SK-N-SH treated with all-trans-retinoic acid at 6 μM for 48 hours (cell line): ENCODE measurements around the gene NBEA.

Source experiments
- ATAC-seq: fragments of 200-7000 bp; cut with Tn5 transposase; 3 replicates; pipeline ENCODE4 v1.9.1; 2020; ENCODE audit warnings: mild to moderate bottlenecking, moderate library complexity
- ARNTL ChIP-seq: fragments of 450-650 bp; formaldehyde crosslinking; IDR thresholded peaks from 2 replicates; pipeline ENCODE4 v1.5.0; 2020; ENCODE audit warnings: low read depth, mild to moderate bottlenecking, moderate library complexity, borderline replicate concordance
- CSDC2 ChIP-seq: fragments of 250-450 bp; sonication (Bioruptor Pico); IDR thresholded peaks from 2 replicates; pipeline ENCODE4 v1.5.0; 2020; ENCODE audit warnings: mild to moderate bottlenecking, moderate library complexity
- ESRRG ChIP-seq: fragments of 250-450 bp; sonication (Bioruptor Pico); IDR thresholded peaks from 2 replicates; pipeline ENCODE4 v1.6.1; 2021; ENCODE audit warnings: mild to moderate bottlenecking
- GLIS3 ChIP-seq: fragments of 250-450 bp; sonication (Bioruptor Pico); IDR thresholded peaks from 2 replicates; pipeline ENCODE4 v1.5.0; 2020; ENCODE audit warnings: mild to moderate bottlenecking, moderate library complexity
- ISL1 ChIP-seq: fragments of 250-450 bp; sonication (Bioruptor Pico); IDR thresholded peaks from 2 replicates; pipeline ENCODE4 v2.1.2; 2022; ENCODE audit warnings: mild to moderate bottlenecking, moderate library complexity
- OSR1 ChIP-seq: fragments of 250-450 bp; sonication (Bioruptor Pico); IDR thresholded peaks from 2 replicates; pipeline ENCODE4 v1.8.0; 2022; ENCODE audit warnings: moderate library complexity, mild to moderate bottlenecking, inconsistent platforms
- POU6F1 ChIP-seq: fragments of 250-450 bp; sonication (Bioruptor Pico); IDR thresholded peaks from 2 replicates; pipeline ENCODE4 v1.8.0; 2021; ENCODE audit warnings: low read depth, mild to moderate bottlenecking, moderate library complexity, borderline replicate concordance
- PPARA ChIP-seq: fragments of 250-450 bp; sonication (Bioruptor Pico); IDR thresholded peaks from 2 replicates; pipeline ENCODE4 v1.5.0; 2020; ENCODE audit warnings: mild to moderate bottlenecking, borderline replicate concordance
- SNAI2 ChIP-seq: fragments of 250-450 bp; sonication (Bioruptor Pico); IDR thresholded peaks from 2 replicates; pipeline ENCODE4 v1.5.0; 2020; ENCODE audit warnings: mild to moderate bottlenecking, moderate library complexity
- TCF4 ChIP-seq: fragments of 250-450 bp; sonication (Bioruptor Pico); IDR thresholded peaks from 2 replicates; pipeline ENCODE4 v1.8.0; 2021; ENCODE audit warnings: mild to moderate bottlenecking, moderate library complexity, borderline replicate concordance
- TOX ChIP-seq: fragments of 250-450 bp; sonication (Bioruptor Pico); IDR thresholded peaks from 2 replicates; pipeline ENCODE4 v1.8.0; 2021; ENCODE audit warnings: mild to moderate bottlenecking, moderate library complexity, borderline replicate concordance
- TSHZ2 ChIP-seq: fragments of 250-450 bp; sonication (Bioruptor Pico); IDR thresholded peaks from 2 replicates; pipeline ENCODE4 v1.5.0; 2020; ENCODE audit warnings: mild to moderate bottlenecking, moderate library complexity
- ZC3H10 ChIP-seq: fragments of 250-450 bp; sonication (Bioruptor Pico); IDR thresholded peaks from 2 replicates; pipeline ENCODE4 v1.5.1; 2021; ENCODE audit warnings: mild to moderate bottlenecking, moderate library complexity
- ZFP3 ChIP-seq: fragments of 250-450 bp; sonication (Bioruptor Pico); IDR thresholded peaks from 2 replicates; pipeline ENCODE4 v1.5.0; 2020; ENCODE audit warnings: mild to moderate bottlenecking, moderate library complexity
- ZFP30 ChIP-seq: fragments of 450-650 bp; formaldehyde crosslinking; IDR thresholded peaks from 2 replicates; pipeline ENCODE4 v1.5.0; 2022; ENCODE audit warnings: mild to moderate bottlenecking, moderate library complexity
- ZNF565 ChIP-seq: fragments of 450-650 bp; formaldehyde crosslinking; conservative IDR thresholded peaks from 2 replicates; pipeline ENCODE4 v1.5.0; 2020; ENCODE audit warnings: low read depth, mild to moderate bottlenecking, moderate library complexity
- ZNF8 ChIP-seq: fragments of 450-650 bp; formaldehyde crosslinking; IDR thresholded peaks from 2 replicates; pipeline ENCODE4 v1.5.0; 2020; ENCODE audit warnings: mild to moderate bottlenecking, moderate library complexity
- TF ChIP-seq, protein P1 (sequence below): fragments of 250-450 bp; sonication (Bioruptor Pico); IDR thresholded peaks from 2 replicates; pipeline ENCODE4 v1.8.0; 2020; ENCODE audit warnings: mild to moderate bottlenecking, moderate library complexity, borderline replicate concordance
- TF ChIP-seq, protein P2 (sequence below): fragments of 250-450 bp; sonication (Bioruptor Pico); IDR thresholded peaks from 2 replicates; pipeline ENCODE4 v1.5.1; 2020; ENCODE audit warnings: low read depth, mild to moderate bottlenecking, moderate library complexity

The NBEA gene

GRCh38 chr13:35614666-35615065 is 672.6 kb downstream of the NBEA start:
- ATAC-seq = no peak
- no peak for TF ChIP-seq CSDC2 (CRISPR knock-in tag)
- TF ChIP-seq SNAI2 (CRISPR knock-in tag) = no peak
- no peak for TF ChIP-seq POU6F1 (CRISPR knock-in tag)
- TF ChIP-seq ESRRG (CRISPR knock-in tag) = no peak
- no peak for TF ChIP-seq TSHZ2
- TF ChIP-seq, protein P1, sequence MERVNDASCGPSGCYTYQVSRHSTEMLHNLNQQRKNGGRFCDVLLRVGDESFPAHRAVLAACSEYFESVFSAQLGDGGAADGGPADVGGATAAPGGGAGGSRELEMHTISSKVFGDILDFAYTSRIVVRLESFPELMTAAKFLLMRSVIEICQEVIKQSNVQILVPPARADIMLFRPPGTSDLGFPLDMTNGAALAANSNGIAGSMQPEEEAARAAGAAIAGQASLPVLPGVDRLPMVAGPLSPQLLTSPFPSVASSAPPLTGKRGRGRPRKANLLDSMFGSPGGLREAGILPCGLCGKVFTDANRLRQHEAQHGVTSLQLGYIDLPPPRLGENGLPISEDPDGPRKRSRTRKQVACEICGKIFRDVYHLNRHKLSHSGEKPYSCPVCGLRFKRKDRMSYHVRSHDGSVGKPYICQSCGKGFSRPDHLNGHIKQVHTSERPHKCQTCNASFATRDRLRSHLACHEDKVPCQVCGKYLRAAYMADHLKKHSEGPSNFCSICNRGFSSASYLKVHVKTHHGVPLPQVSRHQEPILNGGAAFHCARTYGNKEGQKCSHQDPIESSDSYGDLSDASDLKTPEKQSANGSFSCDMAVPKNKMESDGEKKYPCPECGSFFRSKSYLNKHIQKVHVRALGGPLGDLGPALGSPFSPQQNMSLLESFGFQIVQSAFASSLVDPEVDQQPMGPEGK = no peak
- no peak for TF ChIP-seq ZNF565 (CRISPR knock-in tag)
- TF ChIP-seq ZC3H10 (CRISPR knock-in tag) = no peak
- TF ChIP-seq ZFP30 (CRISPR knock-in tag) = no peak
- TF ChIP-seq PPARA (CRISPR knock-in tag) = no peak
- no peak for TF ChIP-seq TOX (CRISPR knock-in tag)
- TF ChIP-seq GLIS3 (CRISPR knock-in tag) = no peak
- no peak for TF ChIP-seq ZFP3 (CRISPR knock-in tag)
- TF ChIP-seq, protein P2, sequence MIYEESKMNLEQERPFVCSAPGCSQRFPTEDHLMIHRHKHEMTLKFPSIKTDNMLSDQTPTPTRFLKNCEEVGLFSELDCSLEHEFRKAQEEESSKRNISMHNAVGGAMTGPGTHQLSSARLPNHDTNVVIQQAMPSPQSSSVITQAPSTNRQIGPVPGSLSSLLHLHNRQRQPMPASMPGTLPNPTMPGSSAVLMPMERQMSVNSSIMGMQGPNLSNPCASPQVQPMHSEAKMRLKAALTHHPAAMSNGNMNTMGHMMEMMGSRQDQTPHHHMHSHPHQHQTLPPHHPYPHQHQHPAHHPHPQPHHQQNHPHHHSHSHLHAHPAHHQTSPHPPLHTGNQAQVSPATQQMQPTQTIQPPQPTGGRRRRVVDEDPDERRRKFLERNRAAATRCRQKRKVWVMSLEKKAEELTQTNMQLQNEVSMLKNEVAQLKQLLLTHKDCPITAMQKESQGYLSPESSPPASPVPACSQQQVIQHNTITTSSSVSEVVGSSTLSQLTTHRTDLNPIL (CRISPR knock-in tag) = no peak
- TF ChIP-seq TCF4 (CRISPR knock-in tag) = no peak
- TF ChIP-seq ZNF8 (CRISPR knock-in tag) = no peak
- TF ChIP-seq ARNTL (CRISPR knock-in tag) = no peak

DNA sequence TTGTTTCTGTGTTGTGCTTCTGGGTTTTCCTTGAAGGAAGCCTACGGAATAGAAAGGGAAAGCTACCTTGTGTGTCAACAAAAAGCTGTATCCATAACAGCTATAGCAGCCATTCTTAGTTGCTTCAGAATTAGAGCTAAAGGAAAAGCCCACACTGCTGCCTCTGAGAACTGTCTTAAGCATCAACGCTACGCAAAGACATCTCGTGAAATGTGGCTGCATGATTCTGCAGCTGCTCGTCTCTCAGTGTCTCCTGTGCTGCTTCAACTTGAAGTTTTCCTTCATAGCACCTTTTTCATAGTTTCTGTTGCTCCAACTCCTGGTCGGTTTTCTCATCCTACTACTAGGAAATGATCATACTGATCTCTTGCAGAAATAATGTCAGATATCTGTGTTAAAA is 675.4 kb downstream of the NBEA start:
- no peak for ATAC-seq
- TF ChIP-seq ZFP3 (CRISPR knock-in tag) = no peak
- no peak for TF ChIP-seq PPARA (CRISPR knock-in tag)
- TF ChIP-seq ZNF8 (CRISPR knock-in tag) = no peak
- TF ChIP-seq ESRRG (CRISPR knock-in tag) = no peak
- no peak for TF ChIP-seq TCF4 (CRISPR knock-in tag)
- no peak for TF ChIP-seq ZFP30 (CRISPR knock-in tag)
- no peak for TF ChIP-seq OSR1 (CRISPR knock-in tag)

DNA sequence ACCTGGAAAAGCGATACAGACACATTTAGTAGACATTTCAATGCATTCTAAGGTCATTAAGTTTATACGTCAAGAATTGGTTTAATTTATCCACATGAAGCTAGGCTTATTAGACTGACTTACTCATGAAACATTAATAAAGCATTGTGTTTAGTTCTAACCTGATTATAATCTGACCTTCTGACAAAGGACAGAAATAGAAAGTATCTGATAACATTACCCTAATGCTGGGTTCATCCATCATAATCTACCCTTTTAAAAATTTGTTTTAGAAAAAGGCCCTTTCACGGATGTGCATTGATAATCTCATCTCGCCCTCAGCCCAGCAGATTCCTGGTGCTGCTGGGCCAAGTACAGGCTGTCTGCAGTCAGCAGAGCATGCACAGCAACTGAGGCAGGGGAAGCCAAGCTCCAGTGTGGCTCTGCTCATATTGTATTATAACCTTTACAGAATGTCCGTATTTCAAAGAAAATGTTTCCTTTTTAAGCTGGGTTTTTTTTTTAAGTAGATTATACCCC is 676.6 kb downstream of the NBEA start:
- TF ChIP-seq TSHZ2 = peak; percentile 71
- no peak for TF ChIP-seq ZFP30 (CRISPR knock-in tag)
- TF ChIP-seq SNAI2 (CRISPR knock-in tag) = no peak
- TF ChIP-seq, protein P2 (CRISPR knock-in tag) = no peak
- TF ChIP-seq ESRRG (CRISPR knock-in tag) = no peak
- TF ChIP-seq ZC3H10 (CRISPR knock-in tag) = no peak
- TF ChIP-seq TOX (CRISPR knock-in tag) = no peak
- TF ChIP-seq POU6F1 (CRISPR knock-in tag) = no peak
- peak; percentile 38; the same call in 1 of the 2 replicates for TF ChIP-seq ISL1 (CRISPR knock-in tag)
- peak; percentile 23; the same call in 1 of the 2 replicates for TF ChIP-seq TCF4 (CRISPR knock-in tag)
- TF ChIP-seq ZFP3 (CRISPR knock-in tag) = no peak
- peak; percentile 26; the same call in 1 of the 3 replicates for ATAC-seq
